HG03521 (cell line): ENCODE measurements around the gene ANKRD66.
"Not testable (repeated sequence)": the region's sequence is repeated elsewhere in the genome, so short reads cannot be mapped to it uniquely, and the experiment has no call there.

Experiments
- ATAC-seq: cut with Tn5 transposase; IDR thresholded peaks from one replicate; pipeline ENCODE4 v1.9.1; 2021; ENCODE audit warnings: mild to moderate bottlenecking, moderate library complexity; ENCODE audit not compliant: unreplicated experiment

The ANKRD66 gene

GRCh38 chr6:46746696-46747095, at the start of gene ANKRD66:
Gene ANKRD66, plus strand, starts transcription at chr6:46746933. Its CDS starts 5,016 bp downstream, at chr6:46751949.
- no peak for ATAC-seq

GRCh38 chr6:46699970-46700369, 46.8 kb upstream of the ANKRD66 start:
- no peak for ATAC-seq

DNA sequence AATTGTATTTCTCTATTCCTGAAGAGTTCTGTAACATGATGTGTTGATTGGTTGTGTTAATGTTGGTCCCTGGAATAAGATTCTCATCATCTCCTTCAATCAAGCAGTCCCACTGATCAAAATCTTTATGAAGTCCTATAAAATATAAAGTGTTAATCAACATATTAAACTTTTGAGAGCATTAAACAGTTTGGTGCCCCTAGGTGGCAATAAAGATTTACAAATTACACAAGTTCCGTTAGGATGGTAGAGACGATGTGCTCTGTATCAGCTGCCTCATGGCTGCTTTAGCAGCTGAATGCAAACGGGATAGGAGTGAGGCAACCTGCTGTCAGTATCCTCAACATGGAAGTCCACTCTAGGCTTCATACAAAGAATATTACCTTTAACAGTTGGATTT, 42.2 kb upstream of the ANKRD66 start:
- no peak for ATAC-seq

- no peak for ATAC-seq
These were observed 40.3 kb upstream of the ANKRD66 start for GRCh38 chr6:46706464-46706863.

- no peak for ATAC-seq
These were observed 35.2 kb upstream of the ANKRD66 start for GRCh38 chr6:46711491-46711890.

DNA sequence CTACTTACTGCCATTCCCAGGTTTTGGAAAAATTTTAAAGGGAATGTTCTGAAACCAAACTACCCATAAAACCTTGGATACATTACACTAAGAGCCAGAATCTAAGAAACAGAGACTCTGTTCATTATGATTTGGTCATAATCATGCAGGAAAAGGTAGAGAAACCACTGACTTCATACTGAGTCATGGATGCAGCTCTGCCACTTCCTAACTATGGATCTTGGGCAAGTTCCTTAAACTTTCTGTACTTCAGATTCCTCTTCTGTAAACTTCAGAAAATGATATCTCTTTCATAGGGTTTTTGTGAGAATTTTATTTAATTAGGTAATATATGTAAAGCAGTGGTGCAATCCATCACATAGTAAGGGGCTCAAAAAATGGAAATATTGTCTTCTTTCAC, 31.6 kb upstream of the ANKRD66 start:
- no peak for ATAC-seq

DNA sequence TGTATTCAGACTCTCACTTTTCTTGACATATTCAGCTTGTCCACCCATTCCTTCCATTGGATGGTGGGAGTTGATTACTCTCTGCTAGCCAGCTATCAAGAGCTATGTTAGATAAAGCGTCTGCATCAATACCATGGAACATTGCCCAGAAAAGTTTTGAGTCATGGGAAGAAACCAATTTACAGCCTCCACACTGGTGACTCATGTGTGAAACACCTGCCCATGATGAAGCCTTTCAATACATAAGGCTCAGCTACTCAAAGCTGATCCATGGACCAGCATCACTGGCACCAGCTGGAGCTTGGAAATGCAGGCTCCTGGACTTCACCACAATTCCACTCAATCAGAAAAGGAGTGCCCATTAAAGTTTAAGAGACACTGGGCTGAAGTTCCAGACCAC, 27.6 kb upstream of the ANKRD66 start:
- ATAC-seq = no peak

DNA sequence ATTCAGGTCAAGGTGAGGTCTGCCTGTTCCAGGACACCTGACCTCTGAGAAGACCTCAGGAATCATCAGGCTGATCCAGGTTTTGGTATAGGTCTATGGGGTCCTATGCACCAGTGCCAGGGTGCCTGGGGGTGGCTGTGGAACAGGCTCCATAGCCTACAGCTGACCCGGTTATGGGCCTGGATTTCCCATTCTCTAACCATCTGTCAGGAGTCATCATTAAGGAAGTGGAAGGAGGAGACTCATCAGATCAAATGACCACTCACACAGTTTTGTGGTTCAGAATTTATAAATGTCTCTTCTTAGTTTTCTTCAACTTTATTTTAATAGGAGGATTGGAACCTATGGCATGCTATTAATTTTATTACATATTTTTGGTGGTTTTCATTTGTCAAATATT, 26.3 kb upstream of the ANKRD66 start:
- ATAC-seq = no peak

DNA sequence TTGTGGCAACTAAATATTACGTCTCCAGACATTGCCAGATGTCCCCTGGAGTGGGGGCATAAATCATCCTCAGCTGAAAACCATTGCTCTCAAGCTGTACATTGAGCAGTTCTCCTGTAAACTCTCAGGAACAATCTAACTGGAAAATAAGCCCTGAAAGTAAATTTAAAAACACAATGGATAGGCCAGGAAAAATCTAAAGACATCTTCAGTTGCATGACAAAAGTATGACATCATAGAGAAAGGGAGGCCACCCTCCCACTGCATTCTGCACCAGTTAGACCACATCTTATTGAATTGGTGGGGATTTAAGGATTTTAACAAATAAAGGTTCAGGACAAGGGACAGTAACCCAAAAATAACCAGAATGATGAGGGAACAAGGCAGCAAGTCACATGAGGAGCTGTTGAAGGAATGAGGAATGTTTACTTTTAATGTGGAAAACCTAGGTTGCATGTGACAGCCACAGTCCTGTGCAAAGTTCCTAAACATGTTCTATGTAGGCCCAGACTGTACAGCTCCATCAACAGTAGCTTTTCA, 16.9 kb upstream of the ANKRD66 start:
- ATAC-seq = no peak

DNA sequence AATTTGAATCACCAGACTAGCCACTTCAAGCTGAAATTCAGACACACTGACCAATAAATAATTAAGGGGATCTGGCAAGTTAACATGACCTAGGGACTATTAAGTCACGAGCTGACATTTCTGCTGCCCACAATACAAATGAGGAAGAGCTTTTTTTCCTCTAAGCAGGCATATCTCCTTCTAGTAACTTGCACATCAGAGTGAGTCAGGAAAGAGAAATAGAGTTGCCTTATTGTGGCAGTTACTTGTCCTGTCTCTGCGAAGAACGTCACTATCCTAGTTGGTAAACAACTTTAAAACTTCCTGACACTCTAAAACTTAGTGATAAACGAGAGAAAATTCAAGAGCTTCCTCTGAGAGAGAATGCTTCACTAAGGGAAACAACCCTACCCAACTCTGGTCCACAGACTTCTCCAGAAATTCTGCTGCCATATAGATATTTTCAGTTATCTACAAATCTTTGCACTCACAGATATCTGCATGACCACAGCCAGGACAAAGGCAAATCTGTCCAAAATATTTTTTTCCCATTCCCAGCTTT, 15.7 kb upstream of the ANKRD66 start:
- ATAC-seq = no peak

DNA sequence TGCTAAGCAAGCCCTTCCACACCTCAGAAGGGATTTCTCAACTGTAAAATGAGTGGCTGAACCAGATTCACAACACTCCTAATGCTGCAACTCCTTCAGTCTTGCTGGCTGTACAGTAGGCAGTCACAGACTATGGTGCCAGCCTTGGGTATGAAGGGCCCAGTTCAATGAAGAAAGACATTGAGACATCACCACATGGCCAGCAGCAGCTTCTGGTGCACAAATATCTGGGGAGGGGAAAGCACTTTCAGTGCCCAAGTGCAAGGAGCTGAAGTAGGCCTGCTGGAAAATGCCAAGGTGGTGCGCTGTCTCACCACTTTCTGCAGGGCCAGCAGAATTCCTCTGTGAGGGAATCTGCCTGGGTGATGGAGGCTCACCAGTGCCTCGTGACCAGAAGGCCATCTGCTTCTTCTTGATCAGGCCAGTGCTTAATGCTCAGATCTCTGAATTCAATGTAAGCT, 13.4 kb upstream of the ANKRD66 start:
- ATAC-seq = no peak

DNA sequence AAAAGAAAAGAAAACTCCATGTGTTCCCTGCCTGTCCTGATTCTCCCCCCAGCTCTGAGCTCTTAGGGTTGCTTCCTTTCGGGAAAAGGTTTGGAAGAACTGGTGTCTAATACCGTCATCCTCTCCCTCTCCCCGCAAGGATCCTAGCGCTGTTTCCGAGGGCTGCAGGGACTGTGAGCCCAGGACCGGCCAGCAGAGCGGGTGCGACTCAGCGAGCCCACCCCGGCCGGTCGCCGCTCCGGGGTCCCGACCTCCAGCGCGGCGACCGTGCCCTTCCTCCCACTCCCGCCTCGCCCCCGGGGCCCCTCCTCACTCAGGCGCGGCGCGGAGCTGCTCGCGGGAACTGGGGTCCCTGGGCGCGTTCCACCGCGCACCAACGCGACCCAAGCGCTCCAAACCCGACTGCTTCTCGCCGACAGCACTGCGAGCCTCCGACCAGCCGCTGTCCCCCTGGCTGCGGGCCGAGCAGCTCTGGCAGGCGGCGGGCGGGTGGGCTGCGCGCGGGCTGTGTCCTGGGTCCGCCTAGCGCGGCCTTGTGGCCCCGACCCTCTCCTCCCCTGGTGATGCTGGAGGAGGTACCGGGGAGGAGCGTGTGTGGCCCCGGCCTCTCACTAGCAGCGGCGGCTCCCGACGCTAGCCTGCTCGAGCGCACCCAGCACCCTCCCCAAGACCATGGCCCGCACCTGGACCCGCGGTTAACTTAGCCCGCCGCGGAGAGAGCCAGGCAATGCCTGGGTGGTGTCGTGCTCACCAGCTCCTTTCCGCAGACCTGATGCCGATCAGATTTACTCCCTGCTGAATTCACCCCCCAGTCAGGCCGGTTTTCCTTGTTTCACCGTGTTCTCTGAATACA, 11.6 kb upstream of the ANKRD66 start, which contains the start of gene PLA2G7:
Gene PLA2G7, minus strand, starts transcription at position 509 of the 853 bp plus-strand sequence. CDS start 12,484 bp downstream, outside the sequence.
- no peak for ATAC-seq

DNA sequence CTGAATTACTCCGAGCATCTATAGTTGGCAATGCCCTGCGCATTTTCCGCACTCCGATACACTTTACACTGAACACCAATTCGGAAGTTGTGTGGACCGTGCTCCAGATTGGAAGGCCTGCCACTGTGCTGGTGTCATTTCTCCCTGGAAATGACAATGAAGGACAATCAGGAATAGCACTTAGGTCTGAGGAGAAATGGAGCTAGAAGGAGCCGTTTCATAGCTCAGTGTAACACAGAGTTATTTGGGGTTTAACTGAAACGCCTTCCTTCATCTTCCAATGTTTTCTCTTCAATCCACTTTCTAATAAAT, 11.1 kb upstream of the ANKRD66 start:
- no peak for ATAC-seq

GRCh38 chr6:46736906-46737305, 9.8 kb upstream of the ANKRD66 start:
- ATAC-seq = no peak

GRCh38 chr6:46741482-46741881, 5.3 kb upstream of the ANKRD66 start:
- ATAC-seq = no peak

DNA sequence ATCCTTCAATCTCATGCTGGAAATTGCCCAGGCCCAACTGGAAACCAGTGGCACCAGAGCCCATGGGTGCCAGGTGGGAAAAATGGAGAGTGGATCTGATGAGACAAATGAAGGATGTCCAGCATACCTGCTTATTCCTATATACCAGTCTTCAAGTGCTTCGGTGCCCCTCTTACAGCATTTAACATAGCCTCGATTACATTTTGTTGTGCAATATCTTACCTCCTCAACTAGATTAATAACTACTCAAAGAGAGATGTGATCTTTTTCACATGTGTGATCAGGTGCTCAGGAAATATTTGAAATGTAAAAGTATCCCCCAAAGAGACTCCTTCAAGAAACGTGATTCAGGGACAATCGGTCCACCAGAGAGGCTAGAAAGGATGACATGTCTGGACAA, 4.8 kb upstream of the ANKRD66 start:
- no peak for ATAC-seq

DNA sequence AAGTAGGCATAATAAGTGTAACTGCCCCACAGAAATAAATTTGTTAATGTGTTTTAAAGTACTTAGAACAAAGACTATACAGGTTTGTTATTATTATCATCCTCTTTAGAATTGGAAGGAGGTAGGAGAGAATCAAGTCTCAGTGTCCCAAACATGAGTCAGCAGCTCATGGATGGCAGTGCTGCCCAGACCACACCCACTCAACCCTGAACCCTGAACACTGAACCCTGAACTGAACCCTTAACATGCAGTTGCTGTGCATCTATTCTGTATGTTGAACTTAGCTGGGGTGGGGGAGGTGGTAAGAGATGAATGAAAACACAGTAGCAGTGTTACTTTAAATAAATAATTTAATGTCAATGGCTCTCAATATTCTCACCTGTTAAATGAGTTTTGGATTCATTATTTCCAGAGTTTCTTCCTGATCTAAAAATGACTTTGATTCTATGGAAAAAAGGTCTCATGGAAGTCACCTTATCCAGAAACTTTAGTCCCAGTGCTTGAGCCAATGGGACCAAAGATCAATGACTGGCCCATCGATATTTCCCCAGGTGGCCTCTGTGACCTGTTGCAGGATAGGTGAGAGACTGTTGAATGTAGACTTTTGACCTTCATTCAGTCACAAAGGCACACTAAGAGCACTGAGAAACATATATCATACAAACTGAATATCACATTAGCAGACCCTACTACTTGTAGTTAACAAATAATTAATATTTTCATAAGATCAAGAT, 3.1 kb upstream of the ANKRD66 start:
- ATAC-seq = no peak

DNA sequence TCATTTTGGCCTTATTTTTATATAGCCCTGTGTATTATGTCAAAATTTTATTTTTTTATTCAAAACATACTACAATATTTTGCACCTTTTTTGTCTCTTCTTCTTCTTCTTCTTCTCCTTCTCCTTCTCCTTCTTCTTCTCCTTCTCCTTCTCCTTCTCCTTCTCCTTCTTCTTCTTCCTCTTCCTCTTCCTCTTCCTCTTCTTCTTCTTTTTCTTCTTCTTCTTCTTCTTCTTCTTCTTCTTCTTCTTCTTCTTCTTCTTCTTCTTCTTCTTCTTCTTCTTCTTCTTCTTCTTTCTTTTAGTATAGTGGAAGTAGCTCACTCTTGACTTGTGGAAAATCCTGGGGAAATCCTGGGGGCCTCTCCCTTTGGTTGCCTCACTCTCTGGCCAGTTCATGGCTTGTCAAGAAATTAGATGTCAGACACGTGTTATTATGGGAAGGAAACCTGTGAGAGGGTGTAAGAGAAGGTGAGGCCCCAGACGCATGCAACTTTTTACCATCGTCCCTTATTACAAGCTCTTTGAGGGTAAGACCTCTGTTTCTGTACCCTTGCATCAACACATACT, 2.5 kb upstream of the ANKRD66 start:
- ATAC-seq = not testable (repeated sequence)

- no peak for ATAC-seq
These were observed 760 bp upstream of the ANKRD66 start for GRCh38 chr6:46745973-46746372.

DNA sequence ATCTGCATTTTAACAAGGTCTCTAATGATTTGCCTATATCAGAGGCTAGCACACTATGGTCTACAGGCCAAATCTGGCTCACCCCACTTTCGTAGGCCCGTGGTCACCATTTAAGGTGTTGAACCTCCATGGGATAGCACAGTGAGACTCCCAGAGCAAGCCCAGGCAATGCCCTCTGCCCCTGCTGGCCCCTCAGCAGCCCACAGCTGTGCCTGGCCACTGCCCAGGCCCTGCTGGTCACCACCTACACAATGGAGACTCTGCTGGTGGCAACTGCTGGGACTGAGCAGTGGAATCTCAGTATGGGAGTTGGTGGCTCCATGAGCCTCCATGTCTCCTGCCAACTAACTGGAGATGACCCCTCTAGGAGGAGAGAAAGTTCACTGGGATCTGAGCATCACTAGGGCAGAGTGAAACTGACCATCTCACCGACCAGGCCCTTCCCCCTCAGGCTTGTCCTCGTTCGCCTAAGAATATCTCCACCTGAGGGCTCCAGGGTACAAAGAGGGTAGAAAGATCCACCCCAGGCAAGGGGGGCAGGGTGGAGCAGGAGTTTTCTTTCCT, 2.3 kb downstream of the ANKRD66 start:
- no peak for ATAC-seq

- ATAC-seq = no peak
These were observed 3.0 kb downstream of the ANKRD66 start for GRCh38 chr6:46749731-46750130.
